Measurements from ENCODE around the gene TRIM47.

The TRIM47 gene

DNA sequence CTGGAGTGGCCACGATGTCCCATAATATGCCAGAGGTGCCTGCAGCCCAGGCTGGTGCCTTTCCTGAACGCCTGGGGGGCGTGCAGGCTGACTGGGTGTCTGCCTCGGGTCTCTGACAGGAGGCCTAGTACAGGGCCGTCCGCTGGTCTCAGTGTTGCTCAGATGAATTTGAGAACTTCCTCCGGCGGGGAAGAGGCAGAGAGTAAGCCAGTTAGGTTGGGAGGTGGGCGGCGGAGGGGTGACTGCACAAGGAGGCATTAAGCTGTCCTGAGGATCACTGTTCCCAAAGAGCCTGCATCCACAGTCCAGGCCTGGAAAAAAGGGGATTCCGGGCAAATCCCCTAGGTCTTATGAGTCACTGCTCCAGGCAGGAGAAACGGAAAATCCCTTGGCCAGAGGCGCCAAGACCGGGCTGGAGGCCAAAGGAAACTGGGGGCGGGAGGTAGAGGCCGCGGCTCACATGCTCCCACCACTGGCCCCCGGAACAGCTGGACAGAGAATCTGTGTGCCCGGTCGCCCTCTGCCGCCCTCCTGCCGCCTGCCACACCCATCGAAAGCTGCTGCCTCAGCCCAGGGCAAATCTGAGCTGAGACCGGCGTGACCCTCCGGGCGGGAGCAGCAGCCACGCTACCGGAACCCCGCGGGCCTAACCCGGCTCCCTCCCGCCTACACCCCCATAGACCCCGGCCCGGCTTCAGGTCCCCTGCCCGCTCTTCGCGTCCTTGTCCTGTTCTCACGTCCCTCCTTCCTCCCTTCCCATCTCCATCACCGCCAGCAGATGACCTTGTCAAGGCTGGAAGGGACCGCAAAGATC is 1.2 kb downstream of the TRIM47 start:
- TF ChIP-seq, protein P1, sequence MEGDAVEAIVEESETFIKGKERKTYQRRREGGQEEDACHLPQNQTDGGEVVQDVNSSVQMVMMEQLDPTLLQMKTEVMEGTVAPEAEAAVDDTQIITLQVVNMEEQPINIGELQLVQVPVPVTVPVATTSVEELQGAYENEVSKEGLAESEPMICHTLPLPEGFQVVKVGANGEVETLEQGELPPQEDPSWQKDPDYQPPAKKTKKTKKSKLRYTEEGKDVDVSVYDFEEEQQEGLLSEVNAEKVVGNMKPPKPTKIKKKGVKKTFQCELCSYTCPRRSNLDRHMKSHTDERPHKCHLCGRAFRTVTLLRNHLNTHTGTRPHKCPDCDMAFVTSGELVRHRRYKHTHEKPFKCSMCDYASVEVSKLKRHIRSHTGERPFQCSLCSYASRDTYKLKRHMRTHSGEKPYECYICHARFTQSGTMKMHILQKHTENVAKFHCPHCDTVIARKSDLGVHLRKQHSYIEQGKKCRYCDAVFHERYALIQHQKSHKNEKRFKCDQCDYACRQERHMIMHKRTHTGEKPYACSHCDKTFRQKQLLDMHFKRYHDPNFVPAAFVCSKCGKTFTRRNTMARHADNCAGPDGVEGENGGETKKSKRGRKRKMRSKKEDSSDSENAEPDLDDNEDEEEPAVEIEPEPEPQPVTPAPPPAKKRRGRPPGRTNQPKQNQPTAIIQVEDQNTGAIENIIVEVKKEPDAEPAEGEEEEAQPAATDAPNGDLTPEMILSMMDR (IDR thresholded peaks at IDR 0.05; ENCODE audit: low read length): no peak
- no peak for TF ChIP-seq EZH2 (optimal IDR thresholded peaks at IDR 0.05; ENCODE audit: low read depth, low read length)
- no peak for TF ChIP-seq EZH2phosphoT487 (IDR thresholded peaks at IDR 0.05; ENCODE audit: low read length)
- H3K79me2 ChIP-seq (ENCODE audit: low read length): peaks cover 35% of the 10 kb centered on the region
- peak; percentile 85 for DNase-seq
- peak overlapping the region; percentile 92 for H3K4me3 ChIP-seq (ENCODE audit: low read length)
- H3K4me2 ChIP-seq (ENCODE audit: low read depth, low read length): peak overlapping the region; percentile 97
- H4K20me1 ChIP-seq (ENCODE audit: insufficient read depth, low read length): no peaks in the 10 kb centered on the region
- no peak overlapping the region for H2AFZ ChIP-seq (ENCODE audit: low read length)
- no peaks in the 10 kb centered on the region for H3K27me3 ChIP-seq (replicated peaks; ENCODE audit: insufficient read depth, low read length)
- peaks cover 4% of the 10 kb centered on the region; the same call in 1 of the 2 replicates for H3K36me3 ChIP-seq (replicated peaks; ENCODE audit: insufficient read depth, low read length)
- no peaks in the 10 kb centered on the region for H3K9me2 ChIP-seq (replicated peaks; ENCODE audit: insufficient read depth, low read length)
- H3F3A ChIP-seq (ENCODE audit: insufficient read depth, low read length): peaks cover 45% of the 10 kb centered on the region
- no peaks in the 10 kb centered on the region for H3K9me3 ChIP-seq (replicated peaks; ENCODE audit: insufficient read depth, low read length)
- H3K27ac ChIP-seq (ENCODE audit: low read length): peak overlapping the region; percentile 99
- peak overlapping the region; percentile 100 for H3K9ac ChIP-seq (ENCODE audit: low read length)
- peaks cover 28% of the 10 kb centered on the region for H3K4me1 ChIP-seq (ENCODE audit: low read length)

DNA sequence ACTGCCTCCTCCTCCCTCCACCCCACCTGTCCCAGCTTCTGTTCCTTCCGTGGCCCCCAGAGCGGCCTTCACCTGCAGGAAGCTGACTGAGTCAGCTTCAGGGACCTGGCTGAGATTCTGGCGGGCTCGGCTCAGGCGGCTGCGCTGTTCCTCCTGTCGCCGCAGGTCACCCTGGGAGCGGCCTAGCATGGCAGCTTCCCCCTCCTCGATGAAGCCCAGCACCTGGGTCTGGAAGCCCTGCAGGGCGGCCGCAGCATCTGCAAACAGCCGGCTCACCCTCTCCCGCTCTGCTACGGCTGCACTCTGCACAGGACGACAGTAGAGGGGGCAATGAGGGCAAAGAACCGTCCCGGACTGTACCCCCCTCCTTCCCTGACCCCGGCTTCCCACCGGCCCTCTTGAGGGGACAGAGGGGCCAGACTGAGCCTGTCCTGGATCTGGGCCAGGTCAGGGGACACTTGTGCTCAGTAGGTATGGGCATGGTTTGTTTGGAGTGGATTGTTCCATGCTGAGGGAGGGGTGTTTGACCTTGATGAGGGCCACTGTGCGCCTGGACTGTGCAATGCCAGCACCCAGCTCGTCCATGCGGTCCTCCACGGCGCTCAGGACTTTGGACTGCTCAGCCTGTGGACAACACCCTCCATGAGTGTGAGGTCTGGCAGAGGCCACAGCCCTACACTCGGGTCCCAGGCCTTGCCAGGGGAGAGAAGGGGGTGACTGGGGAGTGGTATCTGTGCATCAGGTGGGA is 2.0 kb downstream of the TRIM47 start:
- Histone ChIP-seq H3K4me3 (ENCODE audit: low read length) (peak overlapping the region; percentile 92), H3K9me3 (replicated peaks; ENCODE audit: insufficient read depth, low read length) (no peaks in the 10 kb centered on the region), H3F3A (ENCODE audit: insufficient read depth, low read length) (peaks cover 45% of the 10 kb centered on the region), H3K4me2 (ENCODE audit: low read depth, low read length) (peak overlapping the region; percentile 97), H3K79me2 (ENCODE audit: low read length) (peaks cover 35% of the 10 kb centered on the region), H3K27ac (ENCODE audit: low read length) (peak overlapping the region; percentile 99), H3K9me2 (replicated peaks; ENCODE audit: insufficient read depth, low read length) (no peaks in the 10 kb centered on the region), H3K4me1 (ENCODE audit: low read length) (peaks cover 28% of the 10 kb centered on the region), H2AFZ (ENCODE audit: low read length) (no peak overlapping the region), H4K20me1 (ENCODE audit: insufficient read depth, low read length) (no peaks in the 10 kb centered on the region), H3K9ac (ENCODE audit: low read length) (peak overlapping the region; percentile 100), H3K27me3 (replicated peaks; ENCODE audit: insufficient read depth, low read length) (no peaks in the 10 kb centered on the region), H3K36me3 (replicated peaks; ENCODE audit: insufficient read depth, low read length) (peaks cover 4% of the 10 kb centered on the region; the same call in 1 of the 2 replicates)
- DNase-seq: peak; percentile 95
- TF ChIP-seq EZH2phosphoT487 (IDR thresholded peaks at IDR 0.05; ENCODE audit: low read length) (no peak), EZH2 (optimal IDR thresholded peaks at IDR 0.05; ENCODE audit: low read depth, low read length) (no peak)
- TF ChIP-seq, protein P1 (IDR thresholded peaks at IDR 0.05; ENCODE audit: low read length): peak; percentile 50

DNA sequence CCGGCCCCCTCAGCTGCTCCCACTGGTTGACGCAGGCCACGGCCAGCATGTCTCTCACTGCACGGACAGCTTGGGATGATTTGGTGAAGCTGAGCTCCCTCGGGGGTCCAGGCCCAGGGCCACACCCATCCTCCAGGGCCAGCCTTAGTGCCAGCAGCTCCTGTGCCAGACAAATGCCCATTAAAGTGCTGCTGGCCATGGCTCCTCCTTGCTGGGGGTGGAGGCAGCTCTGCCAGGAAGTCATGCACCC is 2.5 kb downstream of the TRIM47 start:
- TF ChIP-seq EZH2 (optimal IDR thresholded peaks at IDR 0.05; ENCODE audit: low read depth, low read length): no peak
- Histone ChIP-seq H3F3A (ENCODE audit: insufficient read depth, low read length) (peaks cover 45% of the 10 kb centered on the region), H4K20me1 (ENCODE audit: insufficient read depth, low read length) (no peaks in the 10 kb centered on the region), H3K4me2 (ENCODE audit: low read depth, low read length) (peak overlapping the region; percentile 97), H3K9me2 (replicated peaks; ENCODE audit: insufficient read depth, low read length) (no peaks in the 10 kb centered on the region), H3K4me1 (ENCODE audit: low read length) (peaks cover 28% of the 10 kb centered on the region), H2AFZ (ENCODE audit: low read length) (no peak overlapping the region), H3K27ac (ENCODE audit: low read length) (peak overlapping the region; percentile 99), H3K4me3 (ENCODE audit: low read length) (peak overlapping the region; percentile 92), H3K79me2 (ENCODE audit: low read length) (peaks cover 35% of the 10 kb centered on the region), H3K27me3 (replicated peaks; ENCODE audit: insufficient read depth, low read length) (no peaks in the 10 kb centered on the region), H3K36me3 (replicated peaks; ENCODE audit: insufficient read depth, low read length) (peaks cover 4% of the 10 kb centered on the region; the same call in 1 of the 2 replicates), H3K9ac (ENCODE audit: low read length) (peak overlapping the region; percentile 100), H3K9me3 (replicated peaks; ENCODE audit: insufficient read depth, low read length) (no peaks in the 10 kb centered on the region)
- DNase-seq: no peak

All from MM.1S (cell line).